Transverse colon (tissue), 4 donors: ENCODE data around the gene CACNB2.

Experiments
- POLR2AphosphoS5 ChIP-seq, 3 donors: sonication (generic); formaldehyde crosslinking; IDR thresholded peaks; one replicate each; pipeline ENCODE4 v1.6.1; 2016; ENCODE audit warnings: antibody characterized with exemption in 3 of 3
- TF ChIP-seq, protein P1 (sequence below), 5 experiments: fragments of 200-600 bp in 3 of 5; fragments of 450-650 bp in 2 of 5; sonication (generic) in 3 of 5; IDR thresholded peaks; 1 replicate in 2 of 5; 2 replicates in 3 of 5; pipeline ENCODE4 v1.5.1; 2016 to 2017; ENCODE audit warnings: antibody characterized with exemption in 5 of 5, inconsistent platforms in 3 of 5, mild to moderate bottlenecking in 2 of 5, moderate library complexity in 1 of 5

DNA sequence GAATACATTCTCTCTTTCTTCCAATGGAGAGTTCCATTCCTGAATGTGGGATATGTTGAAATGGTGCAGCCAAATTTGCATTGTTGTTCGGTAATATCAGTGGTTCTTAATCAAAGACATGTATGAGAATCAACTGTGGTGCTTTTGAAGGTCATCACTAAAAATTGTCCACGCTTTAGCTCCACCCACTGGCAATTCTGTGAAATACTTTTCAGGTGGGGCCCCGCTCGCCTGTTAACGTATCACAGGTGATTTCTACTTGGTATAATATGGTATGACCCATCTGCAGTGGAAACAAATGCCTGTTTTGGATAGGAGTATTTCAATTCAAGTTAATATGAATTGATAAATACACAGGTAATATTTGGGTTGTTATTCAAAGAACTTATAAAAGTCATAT, 332.8 kb downstream of the CACNB2 start:
- TF ChIP-seq, protein P1, sequence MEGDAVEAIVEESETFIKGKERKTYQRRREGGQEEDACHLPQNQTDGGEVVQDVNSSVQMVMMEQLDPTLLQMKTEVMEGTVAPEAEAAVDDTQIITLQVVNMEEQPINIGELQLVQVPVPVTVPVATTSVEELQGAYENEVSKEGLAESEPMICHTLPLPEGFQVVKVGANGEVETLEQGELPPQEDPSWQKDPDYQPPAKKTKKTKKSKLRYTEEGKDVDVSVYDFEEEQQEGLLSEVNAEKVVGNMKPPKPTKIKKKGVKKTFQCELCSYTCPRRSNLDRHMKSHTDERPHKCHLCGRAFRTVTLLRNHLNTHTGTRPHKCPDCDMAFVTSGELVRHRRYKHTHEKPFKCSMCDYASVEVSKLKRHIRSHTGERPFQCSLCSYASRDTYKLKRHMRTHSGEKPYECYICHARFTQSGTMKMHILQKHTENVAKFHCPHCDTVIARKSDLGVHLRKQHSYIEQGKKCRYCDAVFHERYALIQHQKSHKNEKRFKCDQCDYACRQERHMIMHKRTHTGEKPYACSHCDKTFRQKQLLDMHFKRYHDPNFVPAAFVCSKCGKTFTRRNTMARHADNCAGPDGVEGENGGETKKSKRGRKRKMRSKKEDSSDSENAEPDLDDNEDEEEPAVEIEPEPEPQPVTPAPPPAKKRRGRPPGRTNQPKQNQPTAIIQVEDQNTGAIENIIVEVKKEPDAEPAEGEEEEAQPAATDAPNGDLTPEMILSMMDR (IDR thresholded peaks at IDR 0.05): no peak
- no peak for TF ChIP-seq POLR2AphosphoS5 (IDR thresholded peaks at IDR 0.05)
